ENCODE data around the gene FAM169A.
"Not testable (repeated sequence)": the region's sequence is repeated elsewhere in the genome, so short reads cannot be mapped to it uniquely, and the experiment has no call there.

The FAM169A gene

DNA sequence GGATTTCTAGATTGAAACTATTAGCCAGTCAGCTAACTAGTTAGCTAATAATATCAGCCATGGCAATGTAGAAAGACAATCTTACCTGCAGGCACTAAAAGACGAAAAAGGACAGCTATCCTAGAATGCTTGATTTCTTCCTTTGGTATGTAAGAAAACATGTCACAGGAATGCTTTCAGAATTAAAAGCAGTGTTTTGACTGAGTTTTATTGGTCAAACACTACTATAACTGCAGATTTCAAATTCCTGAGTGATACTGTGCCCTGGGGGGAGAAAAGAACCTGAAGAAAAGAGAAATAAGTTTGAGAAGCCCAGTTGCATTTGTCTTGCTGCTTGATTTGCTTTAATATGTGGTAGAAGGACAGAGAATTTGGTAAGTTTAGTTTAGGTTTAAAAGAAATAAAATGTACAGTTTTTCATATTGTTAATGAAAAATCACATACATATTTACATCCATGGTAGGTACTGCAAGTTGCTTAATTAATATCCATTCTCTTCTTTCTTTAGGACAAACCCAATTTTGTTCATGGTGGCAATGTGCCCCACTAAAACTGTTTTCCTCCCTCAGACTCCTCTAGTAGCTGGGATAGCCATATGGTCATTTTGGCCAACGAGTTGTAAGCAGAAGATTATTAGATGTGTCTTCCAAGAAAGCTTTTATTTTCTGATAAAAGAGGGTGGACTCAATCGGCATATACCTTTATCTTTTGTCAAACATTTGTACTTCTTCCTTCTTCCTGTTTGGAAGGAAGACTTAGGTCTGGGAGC is 4.3 kb upstream of the FAM169A start:
- peak; percentile 70 for DNase-seq (ENCODE audit: low read depth)

DNA sequence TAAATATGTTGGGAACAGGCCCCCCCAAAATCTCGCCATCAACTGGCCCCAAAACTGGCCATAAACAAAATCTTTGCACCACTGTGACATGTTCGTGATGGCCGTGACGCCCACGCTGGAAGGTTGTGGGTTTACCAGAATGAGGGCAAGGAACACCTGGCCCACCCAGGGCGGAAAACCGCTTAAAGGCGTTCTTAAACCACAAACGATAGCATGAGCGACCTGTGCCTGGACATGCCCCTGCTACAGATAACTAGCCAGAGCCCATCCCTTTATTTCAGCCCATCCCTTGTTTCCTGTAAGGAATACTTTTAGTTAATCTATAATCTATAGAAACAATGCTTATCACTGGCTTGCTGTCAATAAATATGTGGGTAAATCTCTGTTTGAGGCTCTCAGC is 3.2 kb upstream of the FAM169A start:
- not testable (repeated sequence) for DNase-seq (ENCODE audit: low read depth)

DNA sequence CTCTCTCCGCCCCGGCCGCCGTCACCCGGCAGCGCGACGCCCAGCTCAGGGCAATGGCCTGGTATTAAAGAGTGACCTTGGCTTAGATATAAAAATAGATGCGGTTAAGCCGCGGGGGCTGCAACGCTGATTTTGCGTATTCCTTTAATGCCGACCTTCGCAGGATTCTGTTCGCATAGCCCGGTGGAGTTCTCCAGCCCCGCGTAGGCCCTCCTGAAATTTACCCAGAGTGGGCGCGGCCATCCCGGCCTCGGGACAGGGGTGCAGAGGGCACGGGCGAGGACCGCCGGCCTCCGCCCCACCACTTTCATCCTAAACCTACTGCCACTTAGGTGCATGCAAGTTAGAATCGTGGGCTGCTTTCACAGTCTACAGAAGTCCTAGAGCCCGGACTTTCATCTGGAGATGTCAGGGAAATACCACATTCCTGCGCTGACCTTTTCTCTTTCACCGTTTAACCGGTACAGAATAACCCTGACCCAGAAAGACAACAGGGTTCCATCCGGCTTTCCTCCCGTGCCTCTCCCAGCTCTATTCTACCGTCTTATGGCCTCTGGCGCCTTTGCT is 492 bp upstream of the FAM169A start:
- no peak for DNase-seq (ENCODE audit: low read depth)

DNA sequence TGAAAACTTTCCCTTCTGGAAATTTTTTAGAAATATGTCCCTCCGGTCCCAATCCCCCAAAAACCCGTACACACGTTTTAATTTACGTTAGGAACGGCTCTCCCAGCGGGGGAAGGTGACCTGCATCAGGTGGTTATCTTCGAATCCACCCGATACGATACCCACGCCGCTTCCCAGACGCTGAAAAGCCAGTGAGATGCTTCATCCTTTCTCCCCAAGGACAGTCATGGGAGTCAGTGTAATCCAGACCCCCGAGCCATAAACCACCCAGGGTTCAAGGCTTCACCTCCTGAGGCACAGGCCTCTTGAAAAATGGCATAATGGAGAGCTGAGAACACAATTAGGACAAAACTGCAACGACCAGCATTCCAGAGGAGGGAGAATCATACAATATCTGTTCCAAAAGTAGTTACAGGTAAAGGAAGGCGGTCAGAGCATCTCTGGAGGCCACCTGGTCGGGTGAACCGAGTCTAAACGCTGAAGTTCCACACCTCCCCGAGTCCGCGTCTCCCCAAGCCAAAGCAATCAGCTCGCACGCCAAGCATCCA is 857 bp downstream of the FAM169A start:
- DNase-seq (ENCODE audit: low read depth) = no peak

DNA sequence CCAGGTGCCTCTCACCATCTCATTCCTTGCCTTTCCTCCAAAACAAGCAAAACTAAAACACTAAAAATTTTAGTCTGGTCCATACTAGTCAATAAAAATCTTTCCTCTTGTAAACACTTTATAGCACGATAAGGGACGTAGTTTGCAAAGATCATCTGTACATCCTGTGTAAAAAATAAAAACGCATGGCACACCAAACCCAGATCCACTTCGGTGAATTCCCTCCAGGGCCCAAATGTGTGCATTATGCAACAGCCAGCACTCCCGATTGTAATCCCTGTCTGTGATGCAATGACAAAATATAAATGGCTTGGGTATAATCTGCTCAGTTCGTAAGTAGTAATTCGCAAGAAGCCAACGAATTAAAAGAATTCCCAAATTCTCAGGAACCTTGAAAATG is 1.4 kb downstream of the FAM169A start:
- DNase-seq (ENCODE audit: low read depth) = no peak

DNA sequence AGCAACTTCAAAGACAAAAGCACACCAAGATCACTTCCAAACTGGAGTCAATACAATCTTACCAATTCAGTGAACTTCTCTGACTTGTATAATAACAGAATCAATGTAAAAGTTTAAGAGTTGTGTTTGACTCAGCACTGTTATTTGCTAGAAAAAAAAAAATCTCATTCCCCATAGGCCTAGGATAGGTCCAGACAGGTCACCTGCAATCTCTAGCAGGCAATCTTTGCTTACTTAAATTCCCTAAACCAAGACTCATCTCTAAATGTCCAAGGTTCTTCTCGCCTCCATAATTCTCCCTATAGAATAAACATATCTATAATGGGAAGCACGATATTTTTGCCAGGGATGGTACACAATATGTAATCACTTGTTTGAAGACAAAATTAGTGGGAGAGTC is 2.5 kb downstream of the FAM169A start:
- DNase-seq (ENCODE audit: low read depth) = no peak

DNA sequence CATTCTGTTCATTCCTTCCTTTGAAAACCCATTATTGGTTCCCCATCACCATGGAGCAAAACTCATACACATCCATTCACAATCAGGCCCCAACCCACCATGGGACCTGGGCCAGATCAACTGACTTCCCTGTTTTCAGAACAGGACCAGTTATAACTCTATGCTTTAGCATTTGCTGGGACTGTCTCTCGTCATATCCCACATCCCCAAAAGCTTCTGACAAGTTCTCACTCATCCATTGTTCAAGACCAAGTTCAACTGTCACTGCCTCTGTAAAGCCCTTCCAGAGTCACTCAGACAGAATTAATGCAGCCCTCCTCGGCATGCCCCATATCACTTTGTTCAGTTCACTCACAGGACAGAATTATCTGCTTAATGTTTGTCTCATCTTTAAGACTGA is 4.0 kb downstream of the FAM169A start:
- no peak for DNase-seq (ENCODE audit: low read depth)

DNA sequence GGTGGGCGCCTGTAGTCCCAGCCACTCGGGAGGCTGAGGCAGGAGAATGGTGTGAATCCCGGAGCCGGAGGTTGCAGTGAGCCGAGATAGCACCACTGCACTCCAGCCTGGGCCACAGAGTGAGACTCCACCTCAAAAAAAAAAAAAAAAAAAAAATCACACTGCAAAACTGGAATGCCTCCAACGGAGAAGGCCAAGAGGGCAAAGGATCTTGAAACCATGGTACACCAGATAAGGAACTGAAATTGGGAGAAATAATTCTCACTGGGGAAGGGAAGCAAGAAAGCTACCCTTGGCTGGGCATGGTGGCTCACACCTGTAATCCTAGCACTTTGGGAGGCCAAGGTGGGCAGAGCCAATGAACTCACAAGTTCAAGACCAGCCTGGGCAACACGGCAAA is 9.2 kb downstream of the FAM169A start:
- DNase-seq (ENCODE audit: low read depth) = not testable (repeated sequence)

DNA sequence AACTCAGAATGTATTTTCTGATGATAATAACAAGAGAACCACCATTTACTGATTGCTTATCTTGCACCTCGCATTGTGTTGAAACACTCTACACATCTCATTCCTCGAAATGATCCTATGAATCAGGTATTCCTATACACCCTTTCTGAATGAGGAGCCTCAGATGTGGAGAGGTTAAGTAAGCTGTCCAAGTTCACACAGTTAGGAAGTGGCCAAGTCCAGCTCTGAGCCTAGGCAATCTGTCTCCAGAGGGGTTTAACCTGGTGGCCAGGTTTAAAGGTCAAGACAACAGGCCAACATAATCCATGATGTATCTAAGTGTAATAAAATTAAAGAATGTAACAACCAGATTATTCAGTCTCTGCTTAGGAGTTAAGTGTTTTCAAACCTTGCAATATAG is 12.9 kb downstream of the FAM169A start:
- no peak for DNase-seq (ENCODE audit: low read depth)

DNA sequence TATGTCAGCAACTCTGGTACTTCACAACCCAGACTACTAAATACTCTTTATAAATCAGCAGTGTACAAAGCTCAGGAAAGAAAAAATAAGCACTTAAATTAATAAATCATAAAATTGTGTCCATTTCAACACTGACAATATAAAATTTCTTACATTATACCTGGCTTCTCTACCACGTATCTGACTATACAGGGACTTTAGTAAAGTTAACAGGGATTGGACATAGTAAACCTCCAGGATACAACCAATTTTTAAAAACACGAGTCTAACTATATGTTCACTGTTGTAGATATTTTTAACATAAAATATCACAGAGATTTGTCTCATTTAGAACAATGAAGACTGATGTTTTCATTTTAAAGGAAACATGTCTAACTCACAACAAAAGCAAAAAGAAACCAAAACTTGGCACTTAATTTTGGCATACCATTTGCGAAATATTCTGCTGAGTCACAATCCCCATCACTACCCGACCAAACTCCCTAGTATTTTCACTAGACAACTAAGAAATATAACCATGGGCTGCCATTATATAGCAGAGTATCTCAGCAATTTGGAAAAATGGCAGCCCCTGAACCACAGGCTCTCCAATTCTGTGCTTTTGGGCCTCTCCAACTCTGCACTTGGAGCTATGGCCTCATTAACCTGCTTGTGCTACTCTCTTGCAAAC is 14.4 kb downstream of the FAM169A start:
- peak; percentile 69 for DNase-seq (ENCODE audit: low read depth)

DNA sequence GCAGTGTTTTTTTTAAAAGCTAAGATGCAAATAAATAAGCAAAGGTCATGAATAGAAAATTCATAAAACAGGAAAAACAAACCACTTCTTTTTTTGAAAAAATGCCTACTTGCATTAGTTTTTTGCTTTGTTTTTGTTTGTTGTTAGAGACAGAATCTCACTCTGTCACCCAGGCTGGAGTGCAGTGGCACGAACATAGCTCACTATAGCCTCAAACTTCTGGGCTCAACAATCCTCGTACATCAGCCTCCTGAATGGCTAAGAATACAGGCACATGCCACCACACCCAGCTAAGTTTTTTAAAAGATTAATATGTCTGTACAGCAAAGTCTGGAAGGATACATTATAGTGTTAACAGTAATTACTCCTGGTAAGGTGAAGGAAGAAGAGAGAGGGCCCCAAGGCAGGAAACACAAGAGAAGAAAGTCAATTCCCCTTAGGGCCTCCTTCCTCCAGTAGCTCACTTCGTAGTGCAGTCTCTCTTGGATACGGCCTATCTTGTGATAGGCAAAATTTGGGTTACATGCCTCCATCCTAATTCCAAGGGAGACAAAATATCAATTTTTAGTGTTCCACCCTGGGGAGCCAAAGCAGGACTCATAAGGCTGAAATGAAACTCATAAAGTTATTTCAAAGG is 15.3 kb downstream of the FAM169A start:
- no peak for DNase-seq (ENCODE audit: low read depth)

DNA sequence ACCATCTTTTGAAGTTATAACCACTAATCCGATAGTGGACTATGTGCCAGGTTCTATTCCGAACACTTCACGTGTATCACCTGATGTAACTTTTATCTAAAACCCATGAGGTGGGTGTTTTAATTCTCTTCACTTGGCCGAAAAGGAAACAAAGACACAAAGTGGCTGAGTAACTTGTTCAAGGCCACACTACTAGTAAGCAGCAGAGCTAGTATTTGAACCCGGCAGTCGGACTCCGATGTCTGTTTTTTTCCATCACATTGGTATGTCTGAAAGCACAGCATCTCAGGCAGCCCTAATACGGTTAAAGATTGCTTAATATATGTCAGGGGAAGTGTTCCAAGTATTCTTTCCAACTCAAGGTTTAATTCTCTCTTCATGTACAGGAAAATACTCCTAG is 16.2 kb downstream of the FAM169A start:
- DNase-seq (ENCODE audit: low read depth) = no peak

DNA sequence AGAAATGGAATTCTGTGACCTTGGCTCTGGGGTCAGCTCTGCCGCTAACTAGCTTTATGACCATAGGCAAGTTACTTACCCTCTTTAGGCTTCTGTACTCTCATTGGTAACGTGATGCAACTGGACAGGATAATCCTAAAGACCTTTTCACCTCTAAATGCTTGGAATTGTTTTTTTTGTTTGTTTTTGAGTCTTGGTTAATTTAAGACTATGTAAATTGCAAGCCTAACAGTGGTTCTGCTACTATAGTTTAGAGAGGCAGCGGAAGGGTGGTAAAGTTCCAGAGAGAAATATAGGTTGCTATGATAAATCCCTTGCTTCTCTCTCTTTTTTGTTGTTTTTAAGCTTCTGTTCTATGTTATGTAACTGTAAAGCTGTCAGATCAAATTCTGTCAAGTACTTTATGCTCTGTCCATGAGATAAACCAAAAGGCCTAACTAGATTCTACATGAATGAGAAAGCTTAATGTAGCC is 17.6 kb downstream of the FAM169A start:
- DNase-seq (ENCODE audit: low read depth) = no peak

DNA sequence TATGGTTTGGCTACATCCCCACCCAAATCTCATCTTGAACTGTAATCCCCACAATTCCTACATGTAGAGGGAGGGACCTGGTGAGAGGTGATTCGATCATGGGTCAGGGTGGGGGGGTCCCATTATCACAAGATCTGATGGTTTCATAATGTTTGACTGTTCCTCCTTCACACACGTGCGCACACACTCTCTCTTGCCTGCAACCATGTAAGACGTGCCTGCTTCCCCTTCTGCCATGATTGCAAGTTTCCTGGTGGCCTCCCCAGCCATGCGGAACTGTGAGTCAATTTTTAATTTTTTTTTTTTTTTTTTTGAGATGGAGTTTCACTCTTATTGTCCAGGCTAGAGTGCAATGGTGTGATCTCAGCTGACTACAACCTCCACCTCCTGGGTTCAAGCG is 27.0 kb downstream of the FAM169A start:
- DNase-seq (ENCODE audit: low read depth) = no peak

DNA sequence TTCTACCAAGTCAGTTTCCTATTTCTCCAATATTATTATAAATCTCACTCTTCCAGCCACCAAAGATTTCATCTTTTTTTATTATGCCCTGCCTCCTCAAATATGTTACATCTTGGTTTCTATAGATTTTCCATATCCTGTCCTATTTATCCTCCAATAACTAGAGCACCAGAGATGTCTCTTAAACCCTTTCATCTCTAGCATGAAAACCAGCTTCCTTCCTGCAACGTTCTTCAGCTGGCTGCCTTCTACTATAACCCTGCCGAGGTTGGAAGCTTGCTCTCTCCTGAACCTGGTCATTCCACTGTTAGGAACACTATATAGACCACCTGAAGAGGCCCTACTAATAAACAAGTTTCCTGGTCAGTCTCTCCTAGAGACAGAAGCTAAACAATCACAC is 27.9 kb downstream of the FAM169A start:
- no peak for DNase-seq (ENCODE audit: low read depth)

DNA sequence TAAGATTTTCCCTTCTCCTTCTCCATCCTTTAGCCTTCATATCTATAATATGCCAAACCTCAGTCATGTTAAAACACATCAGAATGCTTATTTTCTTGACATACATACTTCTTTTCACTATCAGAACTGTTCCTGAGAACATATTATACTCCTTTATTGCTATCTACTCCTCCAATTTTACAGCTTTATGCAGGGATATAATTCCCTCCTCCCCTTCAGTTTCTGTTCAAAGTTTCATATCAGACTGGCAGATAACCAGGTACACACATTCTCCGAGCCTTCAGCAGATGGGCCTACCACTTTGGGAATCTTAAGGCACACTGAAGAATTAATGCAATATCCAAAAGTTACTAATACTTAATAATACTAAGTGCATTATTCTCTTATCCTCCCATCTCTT is 29.1 kb downstream of the FAM169A start:
- no peak for DNase-seq (ENCODE audit: low read depth)

DNA sequence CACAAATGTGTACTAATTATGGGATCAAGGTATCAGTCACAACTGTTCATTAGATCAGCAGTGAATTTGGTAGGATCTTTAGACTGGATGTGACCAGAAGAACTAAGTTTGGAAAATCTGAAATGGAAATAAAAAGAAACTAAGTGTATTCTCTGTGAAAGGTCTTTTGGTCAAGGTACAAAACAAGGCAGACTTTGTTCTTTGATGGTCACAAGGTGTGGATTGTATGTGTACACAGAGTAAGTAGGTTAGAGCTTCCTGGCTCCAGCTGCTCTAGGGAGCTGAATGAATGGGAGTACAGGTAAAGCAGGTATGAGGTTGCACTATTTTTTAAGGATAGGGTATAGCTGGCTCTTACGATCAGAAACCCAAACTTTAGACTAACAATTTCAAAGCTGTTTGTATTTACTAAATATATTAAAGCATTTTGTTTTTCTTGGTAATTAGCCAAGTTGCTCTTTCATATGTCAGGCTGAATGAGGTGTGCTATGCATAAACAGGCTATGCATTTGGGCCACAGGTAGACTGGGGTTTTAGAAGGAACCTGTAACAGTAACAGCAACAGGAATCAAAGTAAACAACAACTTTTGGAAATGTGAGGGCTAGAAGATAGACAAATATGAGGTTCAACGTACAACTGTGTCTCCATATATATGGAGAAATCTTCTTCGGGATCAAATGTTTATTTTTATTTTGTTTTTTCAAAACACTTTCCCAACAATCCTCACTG is 32.5 kb downstream of the FAM169A start:
- no peak for DNase-seq (ENCODE audit: low read depth)

DNA sequence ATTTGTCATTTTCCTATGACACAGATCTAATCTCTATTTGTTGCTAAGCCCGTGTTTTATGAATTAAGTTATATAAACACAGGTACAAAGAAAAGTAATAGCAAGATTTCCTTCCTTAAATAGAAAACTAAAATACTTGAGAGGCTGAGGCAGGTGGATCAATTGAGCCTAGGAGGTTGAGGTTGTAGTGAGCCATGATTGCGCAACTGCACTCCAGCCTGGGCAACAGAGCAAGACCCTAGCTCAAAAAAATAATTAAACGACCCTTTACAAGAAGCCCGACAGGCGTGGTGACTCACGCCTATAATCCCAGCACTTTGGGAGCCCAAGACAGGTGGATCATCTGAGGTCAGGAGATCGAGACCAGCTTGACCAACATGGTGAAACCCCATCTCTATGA is 36.8 kb downstream of the FAM169A start:
- no peak for DNase-seq (ENCODE audit: low read depth)

DNA sequence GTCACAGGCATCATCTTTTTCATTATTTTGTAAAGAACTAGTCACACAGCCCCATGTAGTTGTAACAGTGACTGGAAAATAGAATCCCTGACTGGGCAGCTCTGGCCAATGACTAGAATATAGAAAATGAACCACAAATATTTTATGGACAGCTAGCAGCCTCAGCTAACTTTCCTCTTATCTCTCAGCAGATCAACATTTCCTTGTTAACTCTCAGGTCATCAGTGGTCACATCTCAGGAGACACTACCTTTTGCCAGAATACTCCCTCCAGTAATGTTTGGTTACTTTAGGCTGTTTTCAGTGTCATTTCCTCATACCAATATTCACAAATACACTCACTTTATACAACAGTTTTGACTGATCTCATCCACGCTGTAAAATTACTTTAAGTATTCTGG is 43.9 kb downstream of the FAM169A start:
- peak; percentile 30 for DNase-seq (ENCODE audit: low read depth)

DNA sequence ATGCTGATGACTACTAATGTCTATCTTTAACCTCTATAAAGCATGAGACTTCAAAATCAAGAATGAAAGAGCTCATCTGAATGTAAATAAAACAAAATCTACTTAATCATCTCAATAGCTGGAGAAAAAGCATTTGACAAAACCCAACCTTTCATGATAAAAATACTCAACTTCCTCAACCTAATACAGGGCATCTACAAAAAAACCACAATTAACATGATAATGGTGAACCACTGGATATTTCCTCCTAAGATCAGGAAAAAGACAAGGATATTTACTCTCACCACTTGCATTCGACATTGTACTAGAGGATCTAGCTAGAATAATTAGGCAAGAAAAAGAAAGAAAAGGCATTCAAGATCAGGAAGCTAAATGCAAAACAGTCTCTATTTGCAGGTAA is 49.3 kb downstream of the FAM169A start:
- no peak for DNase-seq (ENCODE audit: low read depth)

DNA sequence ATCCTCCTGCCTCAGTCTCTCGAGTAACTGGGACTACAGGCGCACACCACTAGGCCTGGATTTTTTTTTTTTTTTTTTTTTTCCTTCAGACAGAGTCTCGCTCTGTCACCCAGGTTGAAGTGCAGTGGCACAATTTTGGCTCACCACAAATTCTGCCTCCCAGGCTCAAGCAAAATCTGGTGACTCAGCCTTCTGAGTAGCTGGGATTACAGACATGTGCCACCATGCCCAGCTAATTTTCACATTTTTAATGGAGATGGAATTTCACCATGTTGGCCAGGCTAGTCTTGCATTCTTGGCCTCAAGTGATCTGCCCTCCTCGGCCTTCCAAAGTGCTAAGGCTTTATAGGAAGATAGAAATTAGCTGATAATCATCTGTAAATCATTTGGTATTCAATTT is 55.3 kb downstream of the FAM169A start:
- DNase-seq (ENCODE audit: low read depth) = peak; percentile 47

DNA sequence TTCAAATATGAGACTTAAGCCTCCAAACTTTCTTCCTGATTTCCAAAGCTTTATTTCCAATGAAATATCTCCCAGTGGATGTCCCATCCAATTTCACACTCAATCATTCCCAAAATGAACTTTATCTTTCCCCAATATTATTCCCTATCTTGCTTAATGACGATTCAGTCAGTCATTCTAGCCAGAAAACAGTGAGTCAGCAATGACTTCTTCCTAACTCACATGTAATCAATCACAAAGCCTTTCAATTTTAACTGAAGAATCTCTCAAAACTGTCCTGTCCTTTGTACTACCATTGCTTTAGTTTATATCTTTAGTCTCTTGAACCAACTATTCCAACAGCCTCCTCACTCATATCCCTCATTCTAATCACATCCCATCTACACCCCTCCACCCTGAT is 64.2 kb downstream of the FAM169A start:
- no peak for DNase-seq (ENCODE audit: low read depth)
